NAMALWA (cell line): ENCODE measurements around the gene TNNC1.

Experiments used
- DNase-seq: peaks from one replicate; pipeline ENCODE4 v3.0.0-alpha.2; 2015; ENCODE audit warnings: low spot score

TNNC1 gene

DNA sequence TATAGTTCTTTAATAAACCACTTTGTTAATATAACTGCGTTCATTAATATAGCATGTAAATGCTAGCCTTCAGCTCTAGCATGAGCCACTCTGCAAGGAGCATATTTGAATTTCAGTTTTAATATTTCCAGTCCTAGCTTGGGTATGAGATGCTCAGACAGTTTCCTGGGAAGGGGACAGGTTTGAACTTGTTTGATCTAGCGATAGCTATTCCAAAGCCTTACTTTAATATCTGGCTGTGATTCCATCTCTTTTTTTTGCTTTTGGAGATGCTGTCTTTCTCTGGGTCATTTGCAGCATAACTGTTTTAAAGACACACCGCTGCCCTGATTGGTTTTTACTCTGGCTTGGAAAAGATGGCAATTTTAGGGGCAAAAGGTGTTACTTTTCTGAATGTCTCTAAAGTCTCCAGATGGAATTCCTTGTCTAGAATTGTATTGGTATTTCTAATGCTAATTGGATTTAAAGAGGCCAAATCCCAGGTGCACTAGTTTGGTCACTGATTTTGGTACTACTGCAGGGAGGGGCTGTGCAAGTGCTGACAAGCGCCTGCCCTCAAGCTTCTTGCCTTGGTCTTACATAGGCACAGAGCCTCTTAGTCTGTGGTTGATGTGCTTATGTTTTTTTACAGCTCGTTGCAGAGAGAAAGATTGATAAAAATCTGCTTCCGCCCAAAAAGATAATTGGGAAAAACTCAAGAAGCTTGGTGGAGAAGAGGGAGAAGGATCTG, 4.4 kb upstream of the TNNC1 start:
- no peak for DNase-seq

DNA sequence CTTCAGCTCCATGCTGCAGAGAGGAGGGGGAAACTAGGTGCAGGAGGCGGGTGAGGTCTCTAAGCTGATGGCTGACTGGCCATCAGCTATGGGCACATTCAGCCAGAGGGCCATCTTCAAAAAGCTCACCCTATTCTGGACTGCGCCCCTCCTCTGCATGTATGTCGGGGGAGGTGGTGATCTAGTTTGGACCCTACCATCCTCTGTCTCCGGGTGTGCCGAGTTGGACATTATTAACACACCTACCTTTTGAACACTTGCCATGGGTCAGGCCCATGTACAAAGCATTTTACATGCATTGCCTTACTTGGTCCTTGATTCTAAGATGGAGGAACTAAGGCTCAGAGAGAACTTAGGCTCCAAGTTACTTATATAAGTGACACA, 3.0 kb upstream of the TNNC1 start:
- no peak for DNase-seq

GRCh38 chr3:52456169-52456799, 2.4 kb upstream of the TNNC1 start:
- no peak for DNase-seq

GRCh38 chr3:52455283-52456168, 1.7 kb upstream of the TNNC1 start, which contains the start of gene NISCH:
TSS of gene NISCH (plus strand) at chr3:52455604. CDS start at chr3:52455642, 38 bp downstream.
- DNase-seq: peak; percentile 75

GRCh38 chr3:52454938-52455282, 1.1 kb upstream of the TNNC1 start:
- DNase-seq: no peak

GRCh38 chr3:52454250-52454937, 553 bp upstream of the TNNC1 start:
- DNase-seq: no peak

GRCh38 chr3:52452570-52453221, 1.1 kb downstream of the TNNC1 start:
- DNase-seq: no peak

GRCh38 chr3:52452126-52452525, 1.7 kb downstream of the TNNC1 start:
- DNase-seq: no peak

- no peak for DNase-seq
Observed at GRCh38 chr3:52451237-52452083, 2.4 kb downstream of the TNNC1 start.

DNA sequence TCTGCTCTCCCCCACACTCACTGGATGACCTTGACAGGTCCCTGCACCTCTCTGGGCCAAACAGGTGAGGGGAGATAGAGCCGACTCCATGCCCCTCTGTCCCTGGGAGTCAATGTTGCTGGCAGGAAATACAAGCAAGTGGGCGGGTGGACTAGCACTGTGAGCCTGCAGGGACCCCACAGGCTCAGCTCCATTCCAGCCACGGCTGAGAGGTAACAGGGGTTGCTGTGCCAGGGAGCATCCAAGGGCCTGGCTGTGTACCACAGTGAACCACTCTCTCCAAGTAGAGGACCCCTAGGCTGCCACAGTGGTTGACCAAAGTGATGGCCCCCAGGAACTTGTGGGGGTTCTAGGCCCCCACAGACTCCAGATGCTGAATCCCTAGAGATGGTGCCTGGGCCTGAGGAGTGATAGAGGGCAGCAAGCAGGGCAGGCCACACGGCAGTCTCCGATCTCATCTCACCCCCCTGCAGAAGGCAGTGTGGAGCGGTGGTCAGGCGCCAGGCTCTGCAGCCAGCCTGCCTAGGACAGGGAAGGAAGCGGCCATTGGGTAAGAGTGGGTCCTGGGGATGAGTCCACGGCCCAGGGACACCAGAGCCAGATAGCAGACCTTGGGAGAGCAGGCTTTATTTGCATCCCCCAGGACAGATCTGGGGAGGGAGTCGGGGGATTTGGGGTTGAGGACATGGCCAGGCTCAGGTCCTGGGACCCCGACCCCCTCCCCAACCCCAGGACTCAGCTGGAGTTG, 3.2 kb downstream of the TNNC1 start:
- DNase-seq: no peak

DNA sequence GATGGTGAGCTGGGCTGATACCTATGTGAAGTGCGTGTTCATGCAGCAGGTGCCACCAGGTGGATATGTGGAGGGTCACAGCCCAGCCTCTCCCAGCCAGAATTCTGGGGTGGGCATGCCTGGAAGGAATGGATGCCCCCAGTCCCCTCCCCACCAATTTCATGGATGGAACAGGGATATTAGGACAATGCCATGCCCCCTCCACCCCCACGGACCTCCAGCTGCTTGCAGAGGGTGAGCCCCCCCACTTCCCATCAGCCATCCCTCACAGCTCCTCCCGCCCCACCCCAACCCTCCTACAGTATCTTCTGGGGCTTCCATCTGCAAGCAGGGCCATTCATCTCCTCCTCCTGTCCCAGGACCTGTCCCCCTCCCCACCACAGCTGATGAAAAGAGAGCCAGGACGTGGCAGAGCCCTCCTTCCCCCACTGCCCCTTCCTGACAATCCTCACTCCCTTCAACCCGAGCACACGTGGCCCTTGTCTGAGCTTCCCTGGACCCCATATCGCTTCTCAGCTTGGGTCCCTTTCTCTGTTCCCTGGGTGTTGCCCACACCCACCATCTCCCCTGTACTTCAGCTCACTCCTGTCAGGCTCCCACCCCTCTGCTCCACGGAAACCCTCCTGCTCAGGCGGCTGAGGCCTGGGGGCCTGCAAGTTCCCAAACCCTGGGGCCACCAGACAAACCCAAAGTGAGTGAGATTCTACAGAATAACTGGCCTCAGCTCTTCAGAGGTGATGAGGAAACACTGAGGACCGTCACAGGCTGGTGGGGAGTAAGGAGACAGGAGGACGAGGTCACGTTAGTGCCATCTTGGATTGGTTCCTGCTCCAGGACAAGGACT, 6.1 kb downstream of the TNNC1 start:
- DNase-seq: no peak

DNA sequence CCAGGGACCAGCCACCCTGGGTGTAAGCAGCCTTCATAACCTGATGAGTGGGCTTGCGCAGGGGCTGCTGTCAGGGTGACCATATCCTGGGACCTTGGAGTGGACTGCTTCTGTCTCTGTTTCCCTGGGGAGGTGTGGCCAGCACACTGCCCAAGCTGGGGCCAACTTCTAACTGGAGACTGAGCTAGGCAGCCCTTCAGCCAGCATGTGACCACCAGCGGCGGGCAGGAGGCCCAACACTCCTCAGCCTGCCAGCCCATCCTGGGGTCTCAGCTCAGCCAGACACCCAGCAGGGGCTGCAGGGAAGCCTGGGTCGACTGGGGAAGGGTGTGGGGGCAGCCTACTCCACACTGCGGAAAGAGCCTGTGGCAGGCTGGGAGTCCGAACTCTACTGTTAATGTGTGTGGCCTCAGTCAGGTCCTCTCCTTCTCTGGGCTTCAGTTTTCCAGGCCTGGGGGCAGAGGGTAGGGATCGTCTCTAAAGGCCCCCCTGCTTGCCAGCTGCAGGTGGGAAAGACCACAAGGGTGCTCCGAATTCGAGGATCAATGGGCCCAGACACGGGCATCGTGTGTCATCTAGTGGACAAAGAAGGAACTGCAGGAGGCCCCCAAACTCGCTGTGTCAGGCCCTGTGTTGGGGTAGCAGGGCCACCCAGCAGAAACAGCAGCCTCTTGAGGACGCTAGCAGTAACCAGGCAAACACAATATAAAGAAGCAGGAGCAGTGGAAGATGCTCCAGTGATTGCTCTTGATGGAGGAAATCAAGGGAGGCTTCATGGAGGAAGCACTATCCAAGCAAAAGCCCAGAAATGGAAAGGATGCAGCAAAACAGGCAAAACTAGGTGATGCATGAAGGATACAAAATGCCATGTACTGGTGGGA, 7.0 kb downstream of the TNNC1 start:
- DNase-seq: peak; percentile 80

DNA sequence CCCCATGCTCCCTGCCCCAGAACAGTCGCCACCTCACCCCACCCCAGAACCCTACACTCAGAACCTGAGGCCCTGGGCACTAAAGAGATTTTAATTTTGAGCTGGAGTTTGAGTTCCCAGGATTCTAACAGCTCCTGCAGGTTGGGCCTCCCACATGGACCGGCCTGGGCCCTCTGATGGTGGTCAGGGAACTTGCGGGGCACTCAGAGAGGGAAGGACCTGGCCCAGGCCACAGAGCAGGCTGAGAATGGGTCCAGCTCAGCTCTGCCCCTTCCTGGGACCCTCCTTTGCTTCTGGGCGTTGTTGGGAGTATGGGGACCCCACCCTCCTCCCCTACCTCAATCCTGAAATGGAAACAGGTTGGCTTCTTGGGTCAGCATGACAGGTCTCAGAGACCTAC, 7.8 kb downstream of the TNNC1 start:
- DNase-seq: no peak

DNA sequence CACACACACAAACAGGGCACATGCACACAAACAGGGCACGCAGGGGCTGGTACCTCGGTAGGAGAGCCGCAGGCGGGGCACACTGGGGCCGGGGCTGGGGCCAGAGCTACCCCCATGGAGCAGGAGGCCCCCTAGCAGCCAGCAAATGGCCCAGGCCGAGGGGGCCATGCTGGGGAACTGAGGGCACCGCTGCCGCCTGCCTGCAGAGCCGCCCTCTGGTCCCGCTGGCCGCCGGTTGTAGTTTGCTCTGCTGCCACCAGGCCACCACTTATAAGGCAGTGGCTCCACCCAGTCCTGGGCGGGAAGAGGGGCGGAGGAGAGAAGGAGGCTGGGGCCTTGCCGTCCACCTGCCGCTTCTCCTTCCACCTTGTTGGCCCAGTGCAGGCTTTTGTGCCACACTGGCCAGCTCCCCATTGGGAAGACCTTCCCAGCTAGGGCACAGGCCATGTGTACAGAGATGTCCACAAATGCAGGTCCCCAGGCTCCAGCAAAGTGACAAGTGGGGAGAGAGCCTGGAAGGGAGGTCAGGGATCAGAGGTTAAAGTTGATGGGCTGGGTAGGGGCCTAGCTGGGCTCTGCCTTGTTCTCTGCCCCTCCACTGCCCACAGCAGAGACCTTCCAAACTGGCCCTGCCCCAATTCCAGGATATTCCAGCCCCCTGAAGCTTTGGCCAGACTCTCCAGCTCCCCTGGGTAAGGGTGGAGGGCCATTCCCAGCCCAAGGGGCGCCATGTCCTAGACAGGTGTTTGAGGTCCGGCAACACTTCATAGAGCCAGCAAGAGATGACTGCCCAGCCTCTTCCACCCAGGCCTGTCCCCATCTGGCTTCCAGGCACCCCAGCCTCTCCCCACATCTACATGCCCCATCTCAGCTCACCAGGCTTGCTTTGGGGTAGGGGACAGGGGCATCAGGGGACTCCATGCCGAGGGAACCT, 8.7 kb downstream of the TNNC1 start, which contains the start of gene SEMA3G:
Gene SEMA3G (minus strand): TSS at position 244 of the 934 bp plus-strand sequence. CDS start 76 bp downstream, at position 168.
- peak; percentile 78 for DNase-seq

DNA sequence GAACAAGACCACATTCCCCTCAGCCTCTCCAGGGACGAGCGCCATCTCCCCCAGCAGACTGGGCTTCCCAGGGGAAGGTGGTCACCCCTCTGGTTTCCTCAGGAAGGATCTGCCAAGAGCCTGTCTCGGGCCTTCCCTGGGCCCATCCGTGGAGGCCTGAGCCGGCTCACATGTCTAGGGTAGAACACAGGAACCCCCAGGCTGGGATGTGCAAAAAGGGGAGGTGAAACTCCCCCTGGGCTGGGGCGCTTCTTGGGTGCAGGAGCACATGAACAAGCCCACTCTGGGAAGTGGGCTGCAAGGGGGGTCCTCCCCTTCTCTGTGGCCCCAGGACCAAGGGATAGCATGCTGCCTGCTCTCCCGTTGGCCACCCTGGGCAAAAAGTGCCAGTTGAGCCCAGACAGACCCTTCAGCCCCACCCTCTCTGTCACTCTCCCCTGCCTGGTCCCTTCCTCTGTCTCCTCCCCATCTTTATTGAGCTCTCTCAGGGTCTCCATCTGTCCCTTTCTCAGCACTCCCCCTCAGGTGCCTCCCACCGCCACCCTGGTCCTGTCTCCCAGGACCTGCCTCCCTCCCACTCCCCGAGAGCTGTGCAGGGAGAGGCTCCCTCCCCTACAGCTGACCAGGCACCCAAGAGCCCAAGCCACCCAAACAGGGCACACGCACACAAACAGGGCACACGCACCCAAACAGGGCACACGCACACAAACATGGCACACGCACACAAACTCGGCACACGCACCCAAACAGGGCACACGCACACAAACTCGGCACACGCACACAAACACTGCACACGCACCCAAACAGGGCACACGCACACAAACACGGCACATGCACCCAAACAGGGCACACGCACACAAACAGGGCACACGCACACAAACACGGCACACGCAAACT, 9.8 kb downstream of the TNNC1 start:
- no peak for DNase-seq

DNA sequence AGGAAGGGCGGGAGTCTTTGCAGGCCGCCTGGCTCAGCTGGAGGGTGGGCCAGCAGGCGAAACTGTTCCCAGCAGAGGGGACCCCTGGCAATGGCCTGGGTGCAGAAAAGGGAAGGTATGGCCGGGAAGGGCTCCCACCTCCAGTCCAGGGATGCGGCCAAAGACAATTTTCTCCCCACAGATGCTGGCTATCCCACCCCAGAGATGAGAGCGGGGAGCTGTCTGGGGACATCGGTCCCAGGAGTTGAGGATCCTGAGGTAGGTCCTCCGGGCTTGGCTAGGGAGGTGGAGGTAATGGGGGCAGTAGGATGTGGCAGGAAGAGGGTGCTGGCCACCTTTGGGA, 10.6 kb downstream of the TNNC1 start:
- no peak for DNase-seq
